Stimulated activated CD4-positive, alpha-beta T cell treated with anti-CD3 and anti-CD28 coated beads, Interleukin-1b, Interleukin-23, amount 100 ng/mL, for 1 hour (primary cell): ENCODE measurements around the gene FTSJ1.
"Not testable (repeated sequence)": the region's sequence is repeated elsewhere in the genome, so short reads cannot be mapped to it uniquely, and the experiment has no call there.

ENCODE experiments used
- DNase-seq, 2 donors: peaks; one replicate each; pipeline ENCODE4 v3.0.0-alpha.2; 2020; ENCODE audit warnings: low read depth in 2 of 2

FTSJ1 gene

DNA sequence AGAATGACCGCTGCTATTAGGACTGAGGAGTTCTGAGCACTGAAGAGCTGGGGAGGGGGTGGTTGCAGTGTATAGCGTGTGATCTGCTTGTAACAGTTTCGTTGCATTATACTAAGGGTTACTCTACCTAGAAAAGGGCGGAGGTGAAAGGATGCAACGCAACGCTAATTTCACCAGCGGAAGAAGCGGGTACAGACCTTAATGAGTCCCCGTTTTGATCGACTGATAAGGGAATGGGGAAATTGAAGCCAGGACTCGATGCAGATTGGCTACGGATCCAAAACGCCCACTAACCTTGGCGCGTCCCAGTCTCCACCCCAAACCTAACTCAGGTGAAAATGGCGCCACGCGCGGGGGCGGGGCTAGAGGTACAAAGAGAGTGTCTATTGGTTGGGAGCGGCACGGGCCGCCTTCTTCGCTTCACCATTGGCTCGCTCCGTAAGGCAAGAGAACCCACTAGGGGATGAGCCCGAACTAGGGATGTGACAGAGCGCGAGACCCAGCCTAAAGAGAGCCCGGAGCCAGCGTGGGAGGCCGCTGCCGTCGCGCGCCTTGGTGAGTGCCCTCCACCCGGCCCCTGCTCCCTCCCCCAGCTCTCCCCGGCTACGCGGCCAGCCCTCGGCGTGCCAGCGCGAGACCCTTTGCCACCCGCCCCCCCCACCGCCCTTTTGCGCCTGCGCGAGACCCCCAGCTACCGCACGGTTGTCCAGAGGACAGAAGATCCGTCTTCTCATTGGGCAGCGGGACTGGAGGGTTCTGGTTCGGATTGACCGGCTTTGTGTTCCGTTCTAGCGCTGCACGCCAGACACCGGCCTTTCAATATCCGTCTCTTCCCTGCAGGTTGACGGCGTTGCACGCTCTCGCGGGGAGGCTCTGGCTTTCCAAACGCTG, 45.6 kb downstream of the FTSJ1 start, which contains the start of gene EBP:
Gene EBP, plus strand, starts transcription at position 456 of the 891 bp plus-strand sequence. CDS start 1,964 bp downstream, outside the sequence.
- DNase-seq = peak; percentile 82 to 85

DNA sequence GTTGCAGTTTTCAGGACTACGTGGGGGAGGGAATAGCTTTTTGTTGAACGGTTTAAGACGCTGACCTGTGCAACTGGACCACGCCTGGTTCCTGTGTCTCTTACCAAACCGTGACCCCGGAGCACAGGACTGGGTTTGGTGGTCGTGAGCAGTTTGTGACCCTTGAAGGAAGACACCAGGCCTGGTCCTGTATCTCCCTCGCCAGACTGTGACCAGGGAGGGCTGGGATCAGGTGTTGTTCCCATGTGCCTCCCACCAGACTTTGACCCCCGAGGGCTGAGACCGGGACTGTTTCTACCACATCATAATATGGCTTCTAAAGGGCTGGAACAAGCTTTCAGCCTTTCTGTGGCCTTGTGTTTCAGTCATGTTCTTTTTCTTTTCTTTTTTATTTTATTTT, 46.3 kb downstream of the FTSJ1 start:
- DNase-seq = no peak

GRCh38 chrX:48523682-48524081, 47.7 kb downstream of the FTSJ1 start:
- DNase-seq = no peak

DNA sequence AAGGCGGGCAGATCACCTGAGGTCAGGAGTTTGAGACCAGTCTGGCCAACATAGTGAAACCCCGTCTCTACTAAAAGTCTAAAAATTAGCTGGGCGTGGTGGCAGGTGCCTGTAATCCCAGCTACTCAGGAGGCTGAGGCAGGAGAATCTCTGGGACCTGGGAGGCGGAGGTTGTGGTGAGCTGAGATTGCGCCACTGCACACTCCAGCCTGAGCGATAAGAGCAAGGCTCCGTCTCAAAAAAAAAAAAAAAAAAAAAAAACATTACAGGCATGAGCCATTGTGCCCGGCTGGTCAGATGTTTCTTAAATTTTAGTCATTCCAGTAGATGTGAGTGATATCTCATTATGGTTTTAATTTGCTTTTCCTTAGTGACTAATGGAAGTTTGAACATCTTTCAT, 49.9 kb downstream of the FTSJ1 start:
- DNase-seq = not testable (repeated sequence)

GRCh38 chrX:48530736-48531135, 54.7 kb downstream of the FTSJ1 start:
- DNase-seq = no peak

DNA sequence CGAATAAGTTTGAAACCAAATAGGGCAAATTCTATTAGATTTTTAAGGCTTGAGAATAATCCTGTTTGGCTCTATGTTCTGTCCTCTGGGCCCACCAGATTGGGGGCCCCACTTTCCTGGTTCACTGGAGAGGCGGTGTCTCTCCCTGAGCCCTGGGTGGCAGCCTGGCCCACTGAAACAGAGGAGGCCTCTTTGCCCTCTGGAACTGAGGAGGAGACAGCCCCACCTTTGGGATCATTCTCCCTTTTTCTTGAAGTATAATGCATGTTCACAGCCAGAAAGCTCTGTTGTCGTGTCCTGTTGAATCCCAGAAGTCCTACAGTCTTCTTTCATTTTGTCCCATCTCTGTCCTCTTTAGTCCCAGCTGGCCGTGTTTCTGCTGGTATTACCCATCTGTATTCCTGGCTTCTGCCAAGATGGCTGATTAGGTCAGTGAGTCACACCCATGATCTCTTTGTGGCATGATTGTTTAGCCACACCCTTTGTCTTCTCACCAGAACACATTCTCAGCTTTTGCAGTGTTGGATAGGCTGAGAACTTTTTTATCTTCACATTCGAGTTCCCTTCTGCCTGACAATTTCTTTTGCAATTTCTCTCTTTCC, 55.5 kb downstream of the FTSJ1 start:
- no peak for DNase-seq

GRCh38 chrX:48532161-48532560, 56.2 kb downstream of the FTSJ1 start:
- no peak for DNase-seq

DNA sequence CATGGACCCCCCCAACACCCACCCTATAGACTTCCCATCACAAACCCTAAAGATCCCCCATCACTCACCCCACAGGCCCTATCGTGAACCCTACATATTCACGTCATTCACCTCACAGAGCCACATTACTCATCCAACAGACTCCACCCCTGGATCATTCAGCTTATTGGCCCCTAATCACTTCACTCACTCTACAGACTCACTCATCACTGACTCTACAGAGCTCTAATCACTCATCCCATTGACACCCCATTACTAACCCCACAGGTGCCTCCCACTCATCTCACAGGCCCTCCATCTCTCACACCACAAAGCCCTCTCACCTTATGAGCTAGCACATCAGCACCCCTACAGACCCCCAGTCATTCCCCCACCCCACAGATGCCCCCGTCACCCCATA, 57.2 kb downstream of the FTSJ1 start:
- no peak for DNase-seq
